Neuronal stem cell (in vitro differentiated cells): ENCODE measurements around the gene LEMD2.

Source experiments
- DNase-seq: peaks from one replicate; pipeline ENCODE4 v3.0.0-alpha.2; 2013; ENCODE audit warnings: low spot score
- H2AFZ ChIP-seq: one replicate; pipeline ENCODE4 v1.6.1; 2013; ENCODE audit warnings: mild to moderate bottlenecking, low read length, inconsistent platforms
- H2AK5ac ChIP-seq: 2 replicates; pipeline ENCODE4 v1.6.1; 2013; ENCODE audit warnings: low read depth, mild to moderate bottlenecking, inconsistent platforms, low read length, moderate library complexity, mixed read lengths
- H2BK120ac ChIP-seq: 2 replicates; pipeline ENCODE4 v1.6.1; 2013; ENCODE audit warnings: low read depth, mild to moderate bottlenecking, inconsistent platforms, low read length, moderate library complexity, mixed read lengths
- H2BK12ac ChIP-seq: one replicate; pipeline ENCODE4 v1.6.1; 2013; ENCODE audit warnings: low read length, inconsistent platforms
- H2BK15ac ChIP-seq: 2 replicates; pipeline ENCODE4 v1.6.1; 2013; ENCODE audit warnings: mild to moderate bottlenecking, low read length, inconsistent platforms, mixed read lengths
- H2BK5ac ChIP-seq: one replicate; pipeline ENCODE4 v1.6.1; 2013; ENCODE audit warnings: inconsistent platforms, mild to moderate bottlenecking, low read length, moderate library complexity
- H3K14ac ChIP-seq: one replicate; pipeline ENCODE4 v1.6.1; 2013; ENCODE audit warnings: low read length, inconsistent platforms
- H3K18ac ChIP-seq: 2 replicates; pipeline ENCODE4 v1.6.1; 2013; ENCODE audit warnings: low read length, inconsistent platforms
- H3K23ac ChIP-seq: 2 replicates; pipeline ENCODE4 v1.6.1; 2013; ENCODE audit warnings: low read depth, mild to moderate bottlenecking, mixed read lengths, low read length, inconsistent platforms; ENCODE audit not compliant: poor library complexity
- H3K27ac ChIP-seq: replicated peaks from 3 replicates; pipeline ENCODE4 v1.5.1; 2013; ENCODE audit warnings: low read length, inconsistent platforms
- H3K27me3 ChIP-seq, 3 experiments: 2 replicates each; pipeline ENCODE4 v1.6.1; 2013; ENCODE audit warnings: low read length in 3 of 3, mild to moderate bottlenecking in 2 of 3, inconsistent platforms in 1 of 3, low read depth in 1 of 3, mixed read lengths in 1 of 3, moderate library complexity in 1 of 3; ENCODE audit not compliant: control insufficient read depth in 3 of 3, insufficient read depth in 3 of 3
- H3K36me3 ChIP-seq, 2 donors: replicated peaks in 1 of 2; 2 replicates each; pipeline ENCODE4 v1.6.1; 2013; ENCODE audit warnings: low read length in 2 of 2; ENCODE audit not compliant: control insufficient read depth in 2 of 2, insufficient read depth in 2 of 2
- H3K4ac ChIP-seq: 2 replicates; pipeline ENCODE4 v1.6.1; 2013; ENCODE audit warnings: inconsistent platforms, mild to moderate bottlenecking, low read length, moderate library complexity
- H3K4me1 ChIP-seq, 2 donors: 1 replicate in 1 of 2; 2 replicates in 1 of 2; pipeline ENCODE4 v1.6.1; 2013; ENCODE audit warnings: low read length in 2 of 2, low read depth in 1 of 2; ENCODE audit not compliant: control insufficient read depth in 2 of 2, insufficient read depth in 1 of 2
- H3K4me2 ChIP-seq: one replicate; pipeline ENCODE4 v1.6.1; 2013; ENCODE audit warnings: mild to moderate bottlenecking, low read length, inconsistent platforms; ENCODE audit not compliant: insufficient read depth, poor library complexity, severe bottlenecking
- H3K4me3 ChIP-seq, 2 donors: 2 replicates each; pipeline ENCODE4 v1.5.1; 2013; ENCODE audit warnings: low read length in 2 of 2, mild to moderate bottlenecking in 2 of 2, inconsistent platforms in 1 of 2, moderate library complexity in 1 of 2
- H3K79me1 ChIP-seq: one replicate; pipeline ENCODE4 v1.6.1; 2013; ENCODE audit warnings: low read depth, mild to moderate bottlenecking, inconsistent platforms, low read length, moderate library complexity
- H3K9ac ChIP-seq: one replicate; pipeline ENCODE4 v1.6.1; 2013; ENCODE audit warnings: mild to moderate bottlenecking, low read depth, low read length, inconsistent platforms; ENCODE audit not compliant: poor library complexity
- H3K9me3 ChIP-seq, 2 donors: replicated peaks in 1 of 2; 2 replicates each; pipeline versions ENCODE3 to v1.6.1; 2013; ENCODE audit warnings: low read length in 2 of 2, mild to moderate bottlenecking in 2 of 2, inconsistent platforms in 1 of 2, low read depth in 1 of 2, mixed read lengths in 1 of 2, moderate library complexity in 1 of 2; ENCODE audit not compliant: control insufficient read depth in 2 of 2, insufficient read depth in 1 of 2
- H4K8ac ChIP-seq: one replicate; pipeline ENCODE4 v1.6.1; 2013; ENCODE audit warnings: low read depth, mild to moderate bottlenecking, inconsistent platforms, low read length, moderate library complexity
- H4K91ac ChIP-seq: one replicate; pipeline ENCODE4 v1.6.1; 2013; ENCODE audit warnings: low read length, low read depth, mild to moderate bottlenecking, inconsistent platforms; ENCODE audit not compliant: poor library complexity
- WGBS, 2 donors: extraction: QIAGEN DNeasy Blood & Tissue Kit; methylation state at CpG; one replicate each; pipeline ENCODE4 v1.1.7; 2013; ENCODE audit warnings: missing lambda C conversion rate in 2 of 2, mixed read lengths in 1 of 2; ENCODE audit not compliant: insufficient read length in 2 of 2, insufficient replicate concordance in 1 of 2; ENCODE audit errors: extremely low coverage in 2 of 2; 5-methylcytosine and 5-hydroxymethylcytosine counted together

Gene LEMD2

GRCh38 chr6:33744001-33744848 is 44.7 kb downstream of the LEMD2 start:
- Histone ChIP-seq H3K14ac (no peak overlapping the region), H2BK12ac (peak overlapping the region; percentile 59), H3K18ac (peak overlapping the region; percentile 61), H3K79me1 (no peaks in the 10 kb centered on the region), H2BK15ac (peak overlapping the region; percentile 80), H2BK120ac (no peak overlapping the region), H3K27me3 (peaks cover 0 to 4% (median 2%) of the 10 kb centered on the region in 3 experiments), H3K23ac (no peak overlapping the region), H2BK5ac (peak overlapping the region; percentile 96), H3K9me3 (no peaks in the 10 kb centered on the region), H3K9ac (peak overlapping the region; percentile 3), H3K27ac (no peak overlapping the region), H3K4me1 (peaks cover 38 to 45% of the 10 kb centered on the region in 2 donors), H2AFZ (peak overlapping the region; percentile 85), H4K91ac (no peak overlapping the region), H4K8ac (no peak overlapping the region), H3K4ac (no peak overlapping the region), H3K4me2 (no peak overlapping the region), H3K4me3 (no peak overlapping the region), H3K36me3 (no peaks in the 10 kb centered on the region), H2AK5ac (peak overlapping the region; percentile 84)
- no CpG with 5 or more reads among the region's 11 CpGs for WGBS, 2 donors
- DNase-seq = peak; percentile 73

GRCh38 chr6:33742837-33743236 is 46.1 kb downstream of the LEMD2 start:
- peak overlapping the region; percentile 65 for H3K18ac ChIP-seq
- no CpG with 5 or more reads among the region's 7 CpGs for WGBS, 2 donors

DNA sequence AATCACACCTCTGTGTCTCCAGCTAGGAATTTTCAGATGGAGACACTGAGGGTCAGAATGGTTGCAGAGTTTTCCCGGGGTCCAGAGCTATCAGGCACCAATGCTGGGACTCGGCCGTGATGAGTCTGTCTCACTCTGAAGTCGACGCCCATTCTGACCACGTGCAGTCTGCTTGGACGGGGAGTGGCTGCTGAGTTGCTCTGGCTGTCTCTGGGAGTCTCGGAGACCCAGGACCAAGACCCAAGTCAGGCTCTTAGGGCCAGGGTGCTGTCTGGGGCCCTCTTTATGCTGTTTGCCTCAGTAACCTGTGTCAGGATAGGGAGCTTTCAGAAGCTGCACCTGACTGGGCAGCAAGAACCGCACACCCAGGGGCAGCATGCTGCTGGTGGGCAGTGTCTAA is 46.8 kb downstream of the LEMD2 start:
- peaks cover 25 to 29% of the 10 kb centered on the region in 2 donors for H3K4me1 ChIP-seq

More at GRCh38 chr6:33742837-33743236, 46.1 kb downstream of the LEMD2 start:
- Histone ChIP-seq H3K9me3 (no peaks in the 10 kb centered on the region), H3K4me3 (no peak overlapping the region), H3K9ac (no peak overlapping the region), H3K23ac (no peak overlapping the region), H3K4me2 (no peak overlapping the region), H3K27me3 (peaks cover 0 to 4% (median 2%) of the 10 kb centered on the region in 3 experiments), H4K91ac (peak overlapping the region; percentile 69), H2AFZ (no peak overlapping the region), H3K79me1 (no peaks in the 10 kb centered on the region), H3K14ac (no peak overlapping the region), H2BK15ac (peak overlapping the region; percentile 79), H4K8ac (no peak overlapping the region), H3K4ac (no peak overlapping the region), H2BK120ac (no peak overlapping the region), H2BK5ac (peak overlapping the region; percentile 83), H3K27ac (no peak overlapping the region), H2AK5ac (peak overlapping the region; percentile 65), H3K4me1 (peaks cover 33 to 35% of the 10 kb centered on the region in 2 donors), H2BK12ac (no peak overlapping the region), H3K36me3 (no peaks in the 10 kb centered on the region)
- no peak for DNase-seq

GRCh38 chr6:33740794-33741193 is 48.1 kb downstream of the LEMD2 start:
- WGBS, 2 donors = no CpG with 5 or more reads among the region's 5 CpGs

More for the DNA sequence above, 46.8 kb downstream of the LEMD2 start:
- no peak overlapping the region for H4K91ac ChIP-seq
- H3K4me2 ChIP-seq = no peak overlapping the region
- H3K4me3 ChIP-seq = no peak overlapping the region
- H2BK12ac ChIP-seq = no peak overlapping the region
- no peak overlapping the region for H3K23ac ChIP-seq
- WGBS, 2 donors = no CpG with 5 or more reads among the region's 9 CpGs
- no peak overlapping the region for H3K9ac ChIP-seq
- no peak overlapping the region for H2AK5ac ChIP-seq
- no peak overlapping the region for H2BK5ac ChIP-seq
- no peaks in the 10 kb centered on the region for H3K79me1 ChIP-seq
- no peak overlapping the region for H4K8ac ChIP-seq
- no peak overlapping the region for H3K14ac ChIP-seq
- no peak overlapping the region for H2BK15ac ChIP-seq
- H2AFZ ChIP-seq = no peak overlapping the region
- H3K4ac ChIP-seq = no peak overlapping the region
- H3K9me3 ChIP-seq = no peaks in the 10 kb centered on the region
- no peak overlapping the region for H2BK120ac ChIP-seq
- H3K18ac ChIP-seq = no peak overlapping the region
- peaks cover 0 to 4% (median 2%) of the 10 kb centered on the region in 3 experiments for H3K27me3 ChIP-seq
- H3K27ac ChIP-seq = no peak overlapping the region
- H3K36me3 ChIP-seq = no peaks in the 10 kb centered on the region
- DNase-seq = no peak

More at GRCh38 chr6:33740794-33741193, 48.1 kb downstream of the LEMD2 start:
- Histone ChIP-seq H3K36me3 (no peaks in the 10 kb centered on the region), H3K27me3 (peaks cover 0 to 4% (median 2%) of the 10 kb centered on the region in 3 experiments), H2BK15ac (no peak overlapping the region), H2BK120ac (no peak overlapping the region), H2AFZ (no peak overlapping the region), H2BK12ac (no peak overlapping the region), H3K14ac (no peak overlapping the region), H3K4me1 (peaks cover 12 to 16% of the 10 kb centered on the region in 2 donors), H3K18ac (no peak overlapping the region), H3K9me3 (no peaks in the 10 kb centered on the region), H3K23ac (no peak overlapping the region), H3K27ac (no peak overlapping the region), H3K4me2 (no peak overlapping the region), H3K4me3 (no peak overlapping the region), H3K9ac (no peak overlapping the region), H4K91ac (no peak overlapping the region), H3K4ac (no peak overlapping the region), H2AK5ac (no peak overlapping the region), H4K8ac (no peak overlapping the region), H3K79me1 (no peaks in the 10 kb centered on the region), H2BK5ac (no peak overlapping the region)
- no peak for DNase-seq
